A673 (cell line): Measurements from ENCODE around the gene LIMCH1. TPM values are rescaled to one million over a fixed set of nuclear protein-coding genes. Genes with fewer than 3 reads are reported as not detected.

Source experiments
- BruUV-seq: library from RNA; stranded (reverse); fragments of 400-500 nt; replicated peaks from 2 replicates; lab custom pipeline; 2021; lab: Mats Ljungman, UMichigan
- CTCF ChIA-PET: fragments of 300-600 bp; sonication (Branson Sonifier 250); formaldehyde crosslinking; loops from one replicate; lab custom pipeline; 2022; ENCODE audit warnings: antibody characterized with exemption; lab: Charles Lee
- POLR2A ChIA-PET: fragments of 300-600 bp; sonication (Branson Sonifier 250); formaldehyde crosslinking; loops from one replicate; lab custom pipeline; 2022; ENCODE audit warnings: antibody characterized with exemption; ENCODE audit not compliant: low non-redundant PET; lab: Charles Lee
- DNase-seq: peaks from one replicate; pipeline ENCODE4 v3.0.0-alpha.2; 2015; ENCODE audit warnings: low spot score
- H3K27ac ChIP-seq: fragments of 200-600 bp; sonication (generic); 2 replicates; pipeline ENCODE4 v1.5.1; 2016; ENCODE audit warnings: mixed run types, low read depth, mild to moderate bottlenecking, mixed read lengths, antibody characterized with exemption, low read length; ENCODE audit not compliant: poor library complexity, severe bottlenecking
- H3K27me3 ChIP-seq: fragments of 200-600 bp; sonication (generic); replicated peaks from 2 replicates; pipeline ENCODE4 v1.6.1; 2017; ENCODE audit warnings: mixed run types, low read depth, mild to moderate bottlenecking, mixed read lengths, antibody characterized with exemption, low read length; ENCODE audit not compliant: insufficient read depth, poor library complexity
- H3K36me3 ChIP-seq: fragments of 200-600 bp; sonication (generic); 2 replicates; pipeline ENCODE4 v1.6.1; 2016; ENCODE audit warnings: mixed run types, mild to moderate bottlenecking, mixed read lengths, antibody characterized with exemption, low read length; ENCODE audit not compliant: insufficient read depth, poor library complexity, severe bottlenecking
- H3K4me1 ChIP-seq: fragments of 200-600 bp; sonication (generic); 2 replicates; pipeline ENCODE4 v1.6.1; 2017; ENCODE audit warnings: mixed run types, mild to moderate bottlenecking, mixed read lengths, antibody characterized with exemption, low read length; ENCODE audit not compliant: insufficient read depth, poor library complexity, severe bottlenecking
- H3K4me3 ChIP-seq: fragments of 200-600 bp; sonication (generic); 2 replicates; pipeline ENCODE4 v1.5.1; 2016; ENCODE audit warnings: low read depth, mixed run types, mild to moderate bottlenecking, mixed read lengths, low read length; ENCODE audit not compliant: poor library complexity, severe bottlenecking
- H3K9me3 ChIP-seq: fragments of 200-600 bp; sonication (generic); 2 replicates; pipeline ENCODE4 v1.6.1; 2016; ENCODE audit warnings: mixed run types, low read depth, mild to moderate bottlenecking, mixed read lengths, antibody characterized with exemption, low read length; ENCODE audit not compliant: poor library complexity, severe bottlenecking
- EZH2 ChIP-seq: fragments of 200-600 bp; sonication (generic); IDR thresholded peaks from 2 replicates; pipeline ENCODE4 v1.6.1; 2017; ENCODE audit warnings: borderline replicate concordance, low read depth, mild to moderate bottlenecking, mixed read lengths, antibody characterized with exemption, low read length; ENCODE audit not compliant: poor library complexity, severe bottlenecking
- intact Hi-C: fragments of 100-400 bp; cut with micrococcal nuclease; formaldehyde crosslinking; loops from one replicate; pipeline ENCODE4 v1.10.0; 2022; ENCODE audit not compliant: unreplicated experiment
- total RNA-seq: library from RNA; stranded (reverse); gene quantifications from 2 replicates; pipeline ENCODE4 v1.2.3, GENCODE V29; 2021
- TF ChIP-seq, protein P1 (sequence below): fragments of 300-800, 200-600 bp; sonication (generic); conservative IDR thresholded peaks from 2 replicates; pipeline ENCODE4 v1.5.1; 2017; ENCODE audit warnings: low read depth, mild to moderate bottlenecking, antibody characterized with exemption, low read length, moderate library complexity, mixed read lengths

LIMCH1 gene
- total RNA-seq, 1 experiment from 2014 or later, result 4.0 TPM

DNA sequence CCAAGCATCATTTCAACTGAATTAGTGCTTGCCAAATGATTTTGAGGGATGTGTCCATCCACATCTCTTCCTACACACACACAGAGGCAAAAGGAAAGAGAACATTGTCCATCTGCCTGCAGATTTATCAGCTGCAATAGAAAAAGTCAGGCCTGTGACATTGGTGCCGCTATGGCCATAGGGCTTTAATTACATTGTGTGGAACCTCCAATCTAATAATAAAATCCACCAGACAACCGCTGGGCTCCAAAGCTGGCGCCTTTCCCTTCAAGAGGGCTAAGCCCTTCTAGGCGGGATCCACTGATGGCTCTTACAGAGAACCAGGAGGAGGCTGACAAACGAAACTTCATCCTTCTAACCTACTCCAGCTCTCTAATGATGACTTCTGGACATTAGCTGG is 150.0 kb downstream of the LIMCH1 start:
- Histone ChIP-seq H3K27ac (no peak overlapping the region), H3K36me3 (no peaks in the 10 kb centered on the region), H3K4me3 (no peak overlapping the region), H3K9me3 (no peaks in the 10 kb centered on the region), H3K27me3 (peaks cover 18% of the 10 kb centered on the region), H3K4me1 (no peaks in the 10 kb centered on the region)
- ChIA-PET POLR2A (no interaction called here), CTCF (no interaction called here)
- TF ChIP-seq, protein P1, sequence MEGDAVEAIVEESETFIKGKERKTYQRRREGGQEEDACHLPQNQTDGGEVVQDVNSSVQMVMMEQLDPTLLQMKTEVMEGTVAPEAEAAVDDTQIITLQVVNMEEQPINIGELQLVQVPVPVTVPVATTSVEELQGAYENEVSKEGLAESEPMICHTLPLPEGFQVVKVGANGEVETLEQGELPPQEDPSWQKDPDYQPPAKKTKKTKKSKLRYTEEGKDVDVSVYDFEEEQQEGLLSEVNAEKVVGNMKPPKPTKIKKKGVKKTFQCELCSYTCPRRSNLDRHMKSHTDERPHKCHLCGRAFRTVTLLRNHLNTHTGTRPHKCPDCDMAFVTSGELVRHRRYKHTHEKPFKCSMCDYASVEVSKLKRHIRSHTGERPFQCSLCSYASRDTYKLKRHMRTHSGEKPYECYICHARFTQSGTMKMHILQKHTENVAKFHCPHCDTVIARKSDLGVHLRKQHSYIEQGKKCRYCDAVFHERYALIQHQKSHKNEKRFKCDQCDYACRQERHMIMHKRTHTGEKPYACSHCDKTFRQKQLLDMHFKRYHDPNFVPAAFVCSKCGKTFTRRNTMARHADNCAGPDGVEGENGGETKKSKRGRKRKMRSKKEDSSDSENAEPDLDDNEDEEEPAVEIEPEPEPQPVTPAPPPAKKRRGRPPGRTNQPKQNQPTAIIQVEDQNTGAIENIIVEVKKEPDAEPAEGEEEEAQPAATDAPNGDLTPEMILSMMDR, result no peak
- DNase-seq, result no peak
- BruUV-seq, result no TSS peak
- intact Hi-C loops, result no loop called here

DNA sequence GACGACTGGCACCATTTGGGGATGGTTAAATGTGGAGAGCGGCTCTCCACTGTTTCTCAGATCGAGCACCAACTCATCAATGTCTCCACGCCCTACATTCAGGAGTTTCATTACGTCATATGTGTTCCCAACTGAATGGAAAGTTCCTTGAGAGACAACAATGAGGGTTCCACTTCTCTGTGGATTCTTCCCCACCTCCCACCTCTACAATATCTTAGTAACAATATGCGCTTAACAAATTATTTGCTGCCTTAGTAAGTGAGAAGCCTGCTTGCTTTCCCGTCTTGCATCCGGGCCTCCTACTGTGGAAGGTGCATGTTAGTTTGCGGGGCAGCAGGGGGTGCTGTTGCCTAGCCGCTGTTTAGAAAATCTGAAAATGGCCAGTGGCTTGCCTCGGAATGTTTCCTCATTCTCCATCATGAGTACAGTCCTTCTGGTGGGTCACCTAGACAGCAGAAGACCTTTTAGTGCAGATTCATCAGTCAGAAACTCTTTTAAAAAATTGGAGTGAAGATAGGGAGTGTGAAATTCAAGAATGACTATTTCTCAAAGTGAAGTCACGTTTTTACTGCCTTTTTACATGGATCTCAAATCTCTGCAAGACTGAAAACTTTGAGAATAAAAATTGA is 154.9 kb downstream of the LIMCH1 start:
- Histone ChIP-seq H3K36me3 (no peaks in the 10 kb centered on the region), H3K27me3 (peaks cover 26% of the 10 kb centered on the region), H3K4me1 (no peaks in the 10 kb centered on the region), H3K27ac (no peak overlapping the region), H3K4me3 (peak overlapping the region; percentile 2), H3K9me3 (no peaks in the 10 kb centered on the region)
- no TSS peak for BruUV-seq
- TF ChIP-seq, protein P1, result peak; percentile 92
- TF ChIP-seq EZH2, result no peak
- CTCF ChIA-PET, result no interaction called here
- intact Hi-C loops, result loop anchor here (1.0 to 5.0 kb wide), 5 partner anchors 190 to 829 kb away; no protein-coding TSS in a partner anchor
- POLR2A ChIA-PET, result no interaction called here
- peak; percentile 76 for DNase-seq

DNA sequence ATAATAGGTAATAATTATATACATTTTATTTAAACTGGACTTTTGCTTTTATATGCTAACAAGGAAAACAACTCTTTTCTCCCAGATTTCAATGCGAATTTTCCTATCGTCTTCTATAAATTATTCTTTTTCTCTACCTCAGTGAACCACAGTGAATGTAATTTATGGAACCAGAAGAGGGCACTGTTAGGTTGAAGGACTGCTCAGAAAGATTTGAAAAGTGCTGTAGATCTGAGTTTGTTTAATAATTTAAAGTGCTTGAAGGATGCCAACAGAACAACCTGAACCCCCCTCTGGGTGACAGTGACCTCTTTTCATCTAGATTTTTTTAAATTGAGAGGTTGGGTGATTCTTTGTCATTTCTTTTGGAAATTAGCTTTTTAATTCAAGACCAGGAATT is 155.7 kb downstream of the LIMCH1 start:
- DNase-seq, result peak; percentile 54
- intact Hi-C loops, result loop anchor here (1.0 to 5.0 kb wide), 5 partner anchors 190 to 829 kb away; no protein-coding TSS in a partner anchor
- no peak overlapping the region for H3K27ac ChIP-seq

More for the DNA sequence above, 155.7 kb downstream of the LIMCH1 start:
- H3K4me3 ChIP-seq, result no peak overlapping the region
- H3K36me3 ChIP-seq, result no peaks in the 10 kb centered on the region
- TF ChIP-seq, protein P1, result peak; percentile 58
- no peak for TF ChIP-seq EZH2
- H3K4me1 ChIP-seq, result no peaks in the 10 kb centered on the region
- ChIA-PET POLR2A (no interaction called here), CTCF (interaction anchor here (0.6 kb wide), 1 partner anchor 245 kb away, joined by 3 read pairs; no protein-coding TSS in a partner anchor)
- no peaks in the 10 kb centered on the region for H3K9me3 ChIP-seq
- peaks cover 26% of the 10 kb centered on the region for H3K27me3 ChIP-seq
- BruUV-seq, result no TSS peak
